ENCODE measurements around the gene COL6A2.

DNA sequence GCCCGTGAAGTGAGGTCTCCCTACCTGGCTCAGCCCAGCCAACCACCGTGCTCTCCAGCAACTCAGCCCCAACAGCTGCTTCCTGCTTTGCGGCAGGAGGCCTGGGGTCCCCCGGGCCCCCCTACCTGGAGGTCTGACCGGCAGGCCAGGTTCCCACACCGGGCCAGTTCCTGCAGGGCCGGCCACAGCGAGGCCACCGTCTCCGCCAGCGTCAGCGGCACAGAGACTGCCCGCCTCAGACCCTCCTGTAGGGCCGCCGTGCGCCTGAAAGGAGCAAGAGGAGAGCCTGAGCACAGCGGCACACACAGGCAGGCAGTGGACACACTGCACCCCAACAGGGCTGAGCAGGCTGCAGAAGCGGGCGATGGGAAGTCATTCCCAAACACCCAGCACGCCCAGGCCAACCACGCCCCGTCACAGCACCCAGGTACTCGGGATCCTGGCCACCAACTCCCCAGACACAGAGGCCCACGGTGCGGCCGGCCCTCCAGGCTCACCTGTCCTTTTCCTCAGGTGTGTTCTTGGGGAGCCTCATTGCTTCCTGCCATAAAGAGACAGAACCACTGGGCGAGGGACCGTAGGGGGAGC lies 40.6 kb downstream of the COL6A2 start:
- TF ChIP-seq YY1 (IDR thresholded peaks at IDR 0.05; ENCODE audit: low read depth) = no peak
- TF ChIP-seq EP300 (IDR thresholded peaks at IDR 0.05; ENCODE audit: borderline replicate concordance) = no peak
- no peak for TF ChIP-seq TAF1 (IDR thresholded peaks at IDR 0.05; ENCODE audit: low read depth)
- TF ChIP-seq FOXM1 (IDR thresholded peaks at IDR 0.05; ENCODE audit: borderline replicate concordance, low read depth) = no peak
- TF ChIP-seq, protein P1, sequence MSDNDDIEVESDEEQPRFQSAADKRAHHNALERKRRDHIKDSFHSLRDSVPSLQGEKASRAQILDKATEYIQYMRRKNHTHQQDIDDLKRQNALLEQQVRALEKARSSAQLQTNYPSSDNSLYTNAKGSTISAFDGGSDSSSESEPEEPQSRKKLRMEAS (IDR thresholded peaks at IDR 0.05) = no peak
- TF ChIP-seq EGR1 (IDR thresholded peaks at IDR 0.05) = no peak
- no peak for TF ChIP-seq CEBPB (IDR thresholded peaks at IDR 0.05)
- TF ChIP-seq RAD21 (IDR thresholded peaks at IDR 0.05; ENCODE audit: low read depth) = no peak
- TF ChIP-seq CREB1 (IDR thresholded peaks at IDR 0.05; ENCODE audit: low read depth) = no peak
- no peak for TF ChIP-seq TEAD4 (IDR thresholded peaks at IDR 0.05)

Data from Ishikawa (cell line).